Activated CD8-positive, alpha-beta memory T cell treated with anti-CD3 and anti-CD28 coated beads for 24 hours (primary cell): ENCODE data around the gene SLC9A6.

Experiments used
- DNase-seq: peaks from one replicate; pipeline ENCODE4 v3.0.0-alpha.2; 2020

Gene SLC9A6

DNA sequence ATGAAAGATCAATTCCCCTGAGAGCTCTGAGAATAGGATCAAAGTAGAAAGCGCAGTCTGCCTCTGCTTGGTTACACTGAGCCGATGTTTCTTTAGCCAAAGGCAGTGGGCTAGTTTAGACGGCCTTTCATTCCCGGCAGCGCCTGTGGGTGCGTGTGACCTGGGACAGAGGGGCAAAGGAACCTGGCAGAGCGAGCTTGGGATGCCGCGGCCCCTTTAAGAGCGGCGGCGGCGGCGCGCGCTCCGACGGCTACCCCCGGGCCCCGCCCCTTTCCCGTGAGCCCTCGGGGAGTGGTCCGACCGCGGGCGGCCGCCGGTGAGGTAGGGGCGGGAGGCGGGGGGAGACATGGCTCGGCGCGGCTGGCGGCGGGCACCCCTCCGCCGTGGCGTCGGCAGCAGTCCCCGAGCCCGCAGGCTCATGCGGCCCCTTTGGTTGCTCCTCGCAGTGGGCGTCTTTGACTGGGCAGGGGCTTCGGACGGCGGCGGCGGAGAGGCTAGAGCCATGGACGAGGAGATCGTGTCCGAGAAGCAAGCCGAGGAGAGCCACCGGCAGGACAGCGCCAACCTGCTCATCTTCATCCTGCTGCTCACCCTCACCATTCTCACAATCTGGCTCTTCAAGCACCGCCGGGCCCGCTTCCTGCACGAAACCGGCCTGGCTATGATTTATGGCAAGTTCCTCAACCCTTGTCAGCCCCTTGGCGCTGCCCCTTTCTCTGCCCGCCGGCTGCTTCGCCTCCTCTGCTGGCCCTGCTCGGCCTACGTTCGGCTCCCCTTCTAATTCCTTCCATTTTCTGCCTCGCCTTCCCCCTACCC lies at the start of gene SLC9A6:
TSS of gene SLC9A6 (plus strand) at position 279 of the 816 bp plus-strand sequence. CDS start at position 503, 224 bp downstream.
- DNase-seq = peak; percentile 82

DNA sequence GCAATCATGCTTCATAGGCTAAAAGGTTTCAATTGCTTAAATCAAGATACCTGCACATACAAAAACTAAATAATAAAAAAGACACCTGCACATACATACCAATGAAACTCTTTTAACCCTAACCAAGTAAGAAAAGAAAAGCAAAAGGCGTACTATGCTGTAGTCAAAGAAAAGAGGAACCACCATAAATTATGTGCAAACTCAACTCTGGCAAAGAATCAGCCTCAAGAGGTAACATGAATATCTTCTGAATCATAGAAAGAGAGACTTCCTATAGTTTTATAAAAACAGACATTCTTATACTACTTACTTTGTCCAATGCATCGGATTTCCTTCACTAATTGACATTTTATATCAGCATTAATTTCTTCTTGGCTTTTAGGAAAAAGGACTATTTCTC lies 40.7 kb upstream of the SLC9A6 start:
- DNase-seq = no peak

DNA sequence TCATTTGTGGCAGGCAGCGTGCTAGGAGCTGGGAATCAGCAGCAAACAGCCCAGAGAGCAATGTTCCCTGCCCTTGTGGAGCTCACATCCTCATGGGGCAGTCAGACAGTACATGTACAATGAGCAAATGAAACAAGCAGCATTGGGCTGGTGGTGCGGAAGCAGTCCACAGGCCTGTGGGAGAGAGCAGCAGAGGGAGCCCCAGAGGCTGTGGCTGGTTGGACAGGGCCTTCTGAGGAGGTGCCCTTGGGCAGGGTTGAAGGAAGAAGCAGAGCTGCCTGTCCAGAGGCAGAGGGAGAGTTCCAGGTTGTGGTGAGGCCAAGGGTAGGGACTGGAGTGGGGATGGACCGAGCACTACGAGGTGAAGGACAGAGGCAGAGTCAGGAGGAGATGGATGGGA lies 33.9 kb upstream of the SLC9A6 start:
- no peak for DNase-seq

DNA sequence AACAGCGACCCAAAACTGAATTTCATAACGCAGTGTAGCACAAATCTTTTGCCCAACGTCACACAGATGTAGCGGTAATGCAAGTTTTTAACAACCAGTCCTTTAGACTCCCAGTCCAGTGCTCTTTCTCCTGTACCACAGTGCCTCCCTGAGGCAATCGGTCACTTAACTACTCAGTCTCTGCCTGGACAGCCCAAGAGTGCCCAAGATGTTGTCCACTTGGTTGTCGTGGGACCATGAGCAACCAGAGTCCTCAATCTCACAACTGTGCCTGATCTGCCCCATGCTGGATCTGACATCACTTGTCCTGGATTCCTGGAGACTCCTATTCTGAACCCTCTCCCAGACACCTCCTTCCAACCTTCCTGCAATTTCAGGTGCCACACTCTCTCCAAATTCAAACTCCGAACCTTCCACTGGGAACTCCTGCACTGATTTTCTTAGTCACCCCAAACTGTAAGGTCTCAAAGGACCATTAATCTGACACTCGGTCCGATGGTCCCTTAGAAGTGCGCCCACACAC lies 12.1 kb upstream of the SLC9A6 start:
- no peak for DNase-seq

DNA sequence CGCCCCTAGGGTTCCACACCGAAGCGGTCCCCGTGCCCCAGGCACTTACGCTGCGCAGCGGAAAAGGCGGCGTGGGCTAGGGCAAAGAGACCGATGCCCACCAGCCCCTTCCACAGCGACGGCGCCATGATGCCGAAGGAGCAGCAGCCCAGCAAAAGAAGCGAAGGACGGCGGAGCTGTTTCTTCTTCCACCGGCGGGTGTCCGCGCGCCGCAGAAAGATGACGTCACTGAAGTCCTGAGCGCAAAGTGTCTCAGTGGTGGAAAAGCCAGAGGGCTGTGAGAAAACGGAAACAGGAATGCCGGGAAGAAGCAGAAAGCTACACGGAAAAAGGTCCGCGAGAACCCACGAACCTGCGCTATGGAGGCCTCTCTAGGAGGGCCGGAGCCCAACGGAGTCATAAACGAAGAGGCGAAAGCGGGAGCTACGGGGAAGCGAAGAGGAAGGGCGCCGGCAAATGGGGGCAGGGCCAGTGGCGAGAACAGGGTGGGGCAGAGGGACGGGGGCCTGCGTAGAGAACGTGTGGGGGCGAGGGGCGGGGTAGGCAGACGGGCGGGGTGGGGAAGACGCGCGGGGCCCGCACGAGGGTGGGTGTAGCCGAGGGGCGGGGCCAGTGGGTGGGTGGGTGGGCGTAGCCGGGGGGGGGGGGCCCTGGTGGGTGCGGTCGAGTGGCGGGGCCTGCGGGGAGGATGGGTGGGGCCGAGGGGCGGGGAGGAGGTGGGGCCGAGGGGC lies 11.5 kb upstream of the SLC9A6 start, which contains the start of gene MMGT1:
TSS of gene MMGT1 (minus strand) at position 441 of the 731 bp plus-strand sequence. CDS start at position 128, 313 bp downstream.
- peak; percentile 88 for DNase-seq

DNA sequence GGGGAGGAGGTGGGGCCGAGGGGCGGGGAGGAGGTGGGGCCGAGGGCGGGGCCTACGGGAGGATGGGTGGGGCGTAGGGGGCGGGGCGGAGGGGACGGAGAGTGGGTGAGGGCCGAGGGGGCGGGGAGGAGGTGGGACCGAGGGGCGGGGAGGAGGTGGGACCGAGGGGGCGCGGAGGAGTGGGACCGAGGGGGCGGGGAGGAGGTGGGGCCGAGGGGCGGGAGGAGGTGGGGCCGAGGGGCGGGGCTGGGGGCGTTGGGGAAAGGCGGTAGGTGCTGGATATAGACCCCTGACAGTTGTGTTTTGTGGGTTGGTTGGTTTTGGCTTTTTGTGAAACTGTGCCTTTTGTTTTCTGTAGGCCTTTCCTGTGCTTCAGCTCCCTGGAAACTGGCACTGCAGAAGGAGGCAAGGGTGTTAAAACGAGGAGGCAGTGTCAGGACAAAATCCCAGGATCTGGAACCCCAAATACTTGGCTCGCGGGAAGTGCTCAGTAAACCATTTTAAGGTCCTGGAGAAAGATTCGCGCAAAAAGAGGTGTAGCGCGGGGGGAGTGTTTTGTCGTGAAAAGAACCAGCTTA lies 10.9 kb upstream of the SLC9A6 start:
- peak; percentile 76 for DNase-seq

DNA sequence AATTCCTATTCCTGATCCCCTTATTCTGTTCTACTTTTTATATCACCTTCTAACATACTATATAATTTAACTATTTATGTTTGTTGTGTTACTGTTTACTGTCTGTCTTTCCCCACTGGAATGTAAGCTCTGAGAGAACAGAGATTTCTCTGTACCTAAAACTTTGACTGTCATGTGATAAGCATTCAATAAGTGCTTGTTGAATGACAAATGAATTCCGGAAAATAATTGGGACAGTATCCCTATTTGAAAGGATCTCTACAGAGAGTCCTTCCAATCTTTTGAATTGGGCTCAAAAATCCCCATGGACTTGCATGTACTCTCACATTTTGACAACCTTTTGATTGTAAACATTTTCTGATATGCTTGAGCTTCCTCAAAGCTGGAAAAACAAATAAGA lies 9.8 kb upstream of the SLC9A6 start:
- DNase-seq = no peak

DNA sequence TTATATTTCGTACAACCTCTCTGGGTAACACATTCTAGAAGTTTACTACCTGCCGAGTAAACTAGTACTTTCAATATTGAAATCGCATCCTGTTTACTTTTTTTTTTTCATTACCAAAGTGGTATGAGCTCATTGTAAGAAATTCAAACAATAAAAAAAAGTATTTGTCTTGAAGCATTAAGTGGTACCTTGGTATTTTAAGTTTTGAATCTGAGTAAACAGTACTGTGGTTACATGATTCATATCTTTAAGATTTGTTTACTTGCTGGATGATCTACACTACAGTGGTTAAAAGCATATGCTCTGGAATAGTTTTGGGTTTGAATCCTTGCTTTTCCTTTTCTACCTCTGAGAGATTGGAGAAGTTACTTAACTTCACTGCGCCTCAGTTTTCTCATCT lies 7.6 kb upstream of the SLC9A6 start:
- DNase-seq = no peak

DNA sequence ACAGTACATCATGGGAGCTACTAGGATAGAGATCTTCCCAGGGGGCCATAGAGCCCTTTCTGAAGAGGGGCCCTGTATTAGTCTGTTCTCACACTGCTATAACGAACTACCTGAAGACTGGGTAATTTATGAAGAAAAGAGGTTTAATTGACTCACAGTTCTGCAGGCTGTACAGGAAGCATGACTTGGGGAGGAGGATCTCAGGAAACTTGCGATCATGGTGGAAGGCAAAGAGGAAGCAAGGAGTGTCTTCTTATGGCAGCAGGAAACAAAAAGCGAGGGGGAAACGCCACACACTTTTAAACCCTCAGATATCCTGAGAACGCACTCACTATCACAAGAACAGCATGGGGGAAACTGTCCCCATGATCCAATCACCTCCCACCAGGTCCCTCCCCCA lies 4.2 kb upstream of the SLC9A6 start:
- no peak for DNase-seq

DNA sequence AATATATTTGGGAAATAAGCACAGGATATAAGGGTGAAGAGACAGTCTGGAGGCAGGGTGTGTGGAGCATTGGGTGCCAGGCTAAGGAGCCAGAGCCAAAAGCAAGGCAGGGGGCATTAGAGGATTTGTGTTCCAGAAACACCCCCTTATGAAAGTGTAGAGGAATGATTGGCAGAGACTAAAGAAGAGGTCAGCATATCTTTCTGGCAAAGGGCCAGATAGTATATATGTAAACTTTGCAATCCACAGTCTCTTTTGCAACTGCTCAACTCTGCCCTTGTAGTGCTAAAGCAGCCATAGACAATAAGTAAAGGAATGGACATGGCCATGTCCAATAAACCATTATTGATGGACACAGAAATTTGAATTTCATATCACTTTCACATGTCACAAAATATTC lies 3.6 kb upstream of the SLC9A6 start:
- no peak for DNase-seq

DNA sequence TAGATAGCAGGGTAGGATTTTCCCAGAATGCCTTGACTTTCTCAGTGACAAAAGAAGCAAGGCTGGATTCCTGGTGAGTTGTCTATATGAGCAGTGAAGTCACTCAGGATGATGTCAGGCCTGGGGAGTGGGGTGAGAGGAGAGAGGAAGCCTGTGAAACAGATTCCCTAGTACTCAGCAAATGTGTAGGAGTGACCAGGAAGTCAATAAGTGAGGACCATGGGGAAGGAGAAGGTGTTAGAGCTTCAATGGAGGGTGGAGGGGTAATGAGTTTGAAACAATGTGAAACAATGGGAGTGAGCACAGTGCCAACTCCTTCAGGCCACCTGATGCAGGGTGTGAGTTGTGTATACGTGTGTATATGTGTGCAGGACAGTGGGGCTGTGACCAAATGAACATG lies 2.4 kb upstream of the SLC9A6 start:
- no peak for DNase-seq

DNA sequence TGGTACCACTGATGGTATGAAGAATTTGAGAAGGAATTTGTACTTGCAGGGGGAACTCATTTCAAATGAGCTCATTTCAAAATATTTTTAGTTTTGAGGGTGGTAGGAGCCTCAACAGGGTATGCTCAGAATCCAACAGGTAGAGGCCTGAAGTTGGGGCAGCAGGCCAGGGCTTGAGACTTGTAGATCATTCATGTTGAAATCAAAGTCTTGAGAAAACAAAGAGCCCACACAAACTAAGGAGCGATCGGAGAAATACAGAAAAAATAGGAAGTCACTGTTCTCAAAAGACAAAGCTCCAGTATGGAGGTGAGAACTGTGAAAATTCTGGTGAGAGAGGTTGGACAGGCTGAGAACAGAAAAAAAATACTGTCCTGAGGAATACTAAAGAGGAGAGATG lies 979 bp upstream of the SLC9A6 start:
- no peak for DNase-seq

DNA sequence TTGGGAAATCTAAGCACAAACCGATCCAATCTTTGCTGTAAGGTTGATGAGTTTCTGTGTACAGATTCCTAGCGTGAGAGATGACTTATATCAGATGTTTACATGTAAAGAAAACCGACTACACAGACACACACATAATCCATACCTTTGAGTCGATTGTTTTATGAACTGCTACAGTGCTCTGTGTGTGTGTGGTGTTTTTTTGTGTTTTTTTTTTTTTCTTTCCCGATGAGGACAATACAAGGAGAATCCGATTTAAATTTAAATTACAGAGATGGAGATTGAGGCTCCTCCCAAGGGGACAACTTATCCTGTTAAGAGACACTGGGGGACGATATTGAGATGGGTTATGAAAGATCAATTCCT lies 461 bp upstream of the SLC9A6 start:
- DNase-seq = no peak

DNA sequence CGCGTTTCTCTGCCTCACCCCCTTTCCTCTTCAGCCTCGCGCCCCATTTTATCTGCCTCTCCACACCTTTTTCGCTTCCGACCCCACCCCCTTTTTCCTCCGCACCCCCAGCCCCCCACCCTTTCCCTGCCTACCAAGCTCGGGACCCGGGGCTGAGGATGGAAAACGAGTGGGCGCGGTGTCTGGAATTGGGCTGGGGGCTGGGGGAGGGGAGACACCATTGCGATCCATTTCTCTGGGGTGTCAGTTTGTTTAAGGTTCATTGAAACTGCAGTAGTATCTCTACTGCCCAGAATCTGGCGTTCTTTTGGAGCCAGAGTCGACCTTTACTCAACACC lies 707 bp downstream of the SLC9A6 start:
- no peak for DNase-seq

DNA sequence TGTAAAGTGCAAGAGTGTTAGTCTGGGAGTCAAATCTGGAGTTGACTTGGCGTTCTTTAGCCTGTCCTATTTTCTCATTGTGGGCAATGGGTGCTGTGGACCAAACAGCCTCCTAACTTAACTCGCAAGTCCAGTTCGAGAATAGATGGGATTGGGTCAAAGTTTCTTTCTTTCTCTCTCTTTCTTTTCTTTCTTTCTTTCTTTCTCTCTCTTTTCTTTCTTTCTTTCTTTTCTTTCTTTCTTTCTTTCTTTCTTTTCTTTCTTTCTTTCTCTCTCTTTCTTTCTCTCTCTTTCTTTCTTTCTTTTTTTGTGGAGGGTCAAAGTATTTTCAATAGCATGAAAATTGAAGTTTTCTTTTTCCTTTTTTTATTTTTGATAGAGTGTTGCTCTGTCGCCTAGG lies 3.0 kb downstream of the SLC9A6 start:
- DNase-seq = no peak

DNA sequence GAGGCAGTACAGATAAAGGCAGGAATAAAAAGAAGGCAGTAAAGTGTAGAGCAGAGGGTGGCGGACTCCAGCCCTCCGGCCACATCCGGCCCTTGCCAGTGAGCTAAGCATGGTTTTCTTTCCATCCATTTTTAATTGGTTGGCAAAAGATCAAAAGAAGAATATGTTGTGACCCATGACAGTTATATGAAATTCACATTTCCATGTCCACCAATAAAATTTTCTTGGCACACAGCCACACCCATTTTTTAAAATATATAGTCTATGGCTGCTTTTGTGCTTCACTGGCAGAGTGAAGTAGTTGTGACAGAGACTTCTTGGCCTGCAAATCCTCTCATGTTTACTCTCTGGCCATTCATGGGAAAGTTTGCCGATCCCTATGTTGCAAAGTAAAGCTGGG lies 29.8 kb downstream of the SLC9A6 start:
- DNase-seq = no peak

DNA sequence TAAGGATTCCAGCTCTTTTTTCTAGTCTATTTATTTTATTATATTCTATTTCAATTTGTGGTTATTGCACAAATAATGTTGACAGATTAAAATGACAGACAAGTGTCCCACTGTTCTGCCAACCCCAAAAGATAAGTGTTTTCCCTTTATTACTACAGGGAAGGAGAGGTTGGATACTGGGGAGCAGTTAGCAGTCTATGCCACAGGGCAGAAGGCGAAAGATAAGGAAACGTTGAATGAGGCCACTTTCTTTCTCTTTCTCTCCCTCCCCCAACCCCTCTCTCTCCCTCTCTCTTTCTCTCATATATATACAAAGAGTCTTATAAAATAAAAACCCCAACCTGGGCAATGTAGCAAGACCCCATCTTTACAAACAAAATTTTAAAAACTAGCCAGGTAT lies 31.6 kb downstream of the SLC9A6 start:
- no peak for DNase-seq

DNA sequence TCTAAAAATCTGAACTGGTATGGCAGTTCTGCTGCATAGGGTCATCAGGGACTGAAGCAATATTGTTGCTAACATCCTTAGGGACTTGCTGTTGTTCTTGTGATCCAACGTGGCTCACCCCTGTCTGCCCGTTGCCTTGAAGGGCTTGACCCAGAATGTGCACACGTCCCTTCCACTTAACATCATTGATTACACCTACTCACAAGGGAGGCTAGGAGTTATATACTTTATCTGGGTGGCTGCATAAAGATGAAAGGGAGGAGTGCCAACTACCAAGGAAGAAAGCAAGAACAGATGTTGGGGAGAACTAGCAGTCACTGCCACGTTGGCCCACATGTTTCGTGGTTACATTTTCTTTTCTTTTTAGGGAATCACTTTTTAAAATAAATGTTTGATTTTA lies 34.0 kb downstream of the SLC9A6 start:
- DNase-seq = no peak

DNA sequence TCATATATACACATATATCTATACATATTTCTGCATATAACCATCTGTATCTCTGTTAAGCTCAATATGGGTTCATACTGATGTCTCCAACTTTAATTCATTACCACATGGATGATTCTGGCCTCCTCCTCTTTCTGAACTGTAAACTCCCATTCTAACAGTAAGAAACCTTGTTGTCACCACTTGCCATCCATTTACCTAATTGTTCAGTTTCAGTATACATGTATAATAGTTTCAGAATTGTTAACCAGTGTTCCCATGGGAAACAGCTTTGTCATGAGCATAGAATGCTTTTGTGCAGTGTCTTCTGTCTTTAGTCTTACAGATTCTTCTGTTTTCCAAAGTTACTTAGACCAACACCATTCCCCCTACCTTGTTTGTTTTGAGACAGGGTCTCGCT lies 35.9 kb downstream of the SLC9A6 start:
- DNase-seq = no peak

DNA sequence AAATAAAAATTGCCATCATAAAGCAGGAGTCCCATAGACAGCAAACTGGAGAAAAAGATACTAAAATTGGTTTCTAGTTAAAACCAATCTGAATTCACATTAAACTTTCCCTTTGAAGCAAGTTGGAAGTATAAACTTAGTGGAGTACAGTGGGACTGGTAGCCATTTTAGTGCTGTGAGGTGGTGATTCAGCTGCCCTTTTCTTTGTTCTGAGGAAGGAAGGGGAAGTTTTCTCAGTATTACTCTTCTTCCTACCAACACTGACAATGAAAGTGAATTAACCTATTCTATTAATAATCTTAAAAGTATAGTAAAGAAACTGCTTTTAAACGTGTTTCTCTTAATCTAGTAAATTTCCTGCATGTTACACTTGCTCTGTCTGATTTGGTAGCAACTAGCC lies 36.7 kb downstream of the SLC9A6 start:
- no peak for DNase-seq

DNA sequence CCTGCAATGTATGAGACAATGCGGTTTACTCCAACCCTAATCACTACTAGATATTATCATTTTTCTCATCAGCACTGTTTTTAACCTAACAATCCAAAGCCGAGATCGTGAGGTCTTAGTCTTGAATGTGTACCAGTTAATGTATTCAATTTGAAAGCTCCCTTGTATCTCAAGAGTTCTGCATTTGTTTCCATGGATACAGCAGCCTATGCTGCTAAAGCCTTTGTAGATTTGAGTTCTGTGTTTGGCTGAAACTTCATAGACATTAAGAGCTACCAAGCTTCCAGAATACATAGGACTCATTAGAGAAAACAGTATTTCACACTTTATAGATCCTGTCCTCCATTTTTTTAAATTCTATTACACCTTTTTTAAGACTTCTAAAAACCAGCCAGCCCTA lies 39.9 kb downstream of the SLC9A6 start:
- no peak for DNase-seq

DNA sequence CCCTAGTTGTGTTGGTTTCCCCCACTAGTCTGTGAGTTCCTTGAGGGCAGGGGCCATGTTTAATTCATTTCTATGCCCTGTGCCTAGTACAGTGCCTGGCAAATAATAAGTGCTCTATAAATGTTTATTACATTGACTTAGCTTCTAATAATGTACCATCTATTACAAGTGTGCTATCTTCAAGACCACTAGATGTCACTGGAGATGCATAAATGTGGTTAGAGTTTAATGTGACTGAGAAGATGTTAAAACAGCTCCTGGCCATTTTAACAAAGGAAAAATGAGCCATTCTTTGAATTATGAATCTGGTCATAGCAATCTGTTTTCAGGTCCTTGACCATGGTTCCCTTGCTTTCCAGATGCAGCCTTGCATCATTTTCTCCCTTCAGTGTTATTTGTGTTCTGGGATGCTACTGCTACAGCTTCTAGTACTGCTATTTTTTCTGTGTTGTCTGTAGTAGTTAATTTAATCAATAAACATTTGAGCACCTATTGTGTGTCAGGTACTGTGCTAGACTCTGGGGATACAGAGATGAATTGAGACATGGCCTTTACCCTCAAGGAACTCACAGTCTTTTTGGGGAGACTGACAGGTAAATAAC lies 43.2 kb downstream of the SLC9A6 start:
- no peak for DNase-seq

DNA sequence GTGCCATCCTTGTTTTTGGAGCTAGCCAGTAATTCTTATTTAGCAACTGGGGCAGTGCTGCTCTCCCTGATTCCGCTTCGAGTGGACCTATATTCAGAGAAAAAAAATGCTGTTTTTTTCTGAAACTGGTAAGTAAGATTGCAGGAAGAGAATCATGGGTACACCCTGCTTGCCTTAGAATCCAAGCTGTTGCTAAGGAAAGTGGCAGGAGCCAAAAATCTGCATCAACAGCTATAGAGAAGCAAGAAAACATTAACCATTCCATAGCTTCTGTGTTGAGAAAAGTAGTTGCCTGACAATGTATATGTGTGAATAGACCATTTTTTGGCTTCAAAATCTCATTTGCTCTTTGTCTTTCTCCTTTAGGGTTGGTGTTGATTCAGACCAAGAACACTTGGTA lies 44.5 kb downstream of the SLC9A6 start:
- no peak for DNase-seq
